Activated CD4-positive, alpha-beta T cell treated with anti-CD3 and anti-CD28 coated beads, Interleukin-2, Interleukin-6, amounts not matched to agents 100 ng/mL and 50 ng/mL, durations not matched to agents 16 hours and 8 hours (primary cell): ENCODE measurements around the gene SERPINB12.

Experiments used
- DNase-seq: peaks from one replicate; pipeline ENCODE4 v3.0.0-alpha.2; 2020

The SERPINB12 gene

GRCh38 chr18:63603772-63604171 is 61.6 kb downstream of the SERPINB12 start:
- peak; percentile 9 for DNase-seq

- no peak for DNase-seq
These were observed 62.8 kb downstream of the SERPINB12 start for GRCh38 chr18:63604791-63605567.

- no peak for DNase-seq
These were observed 64.4 kb downstream of the SERPINB12 start for GRCh38 chr18:63606526-63606925.

GRCh38 chr18:63613420-63613819 is 71.3 kb downstream of the SERPINB12 start:
- DNase-seq = no peak

DNA sequence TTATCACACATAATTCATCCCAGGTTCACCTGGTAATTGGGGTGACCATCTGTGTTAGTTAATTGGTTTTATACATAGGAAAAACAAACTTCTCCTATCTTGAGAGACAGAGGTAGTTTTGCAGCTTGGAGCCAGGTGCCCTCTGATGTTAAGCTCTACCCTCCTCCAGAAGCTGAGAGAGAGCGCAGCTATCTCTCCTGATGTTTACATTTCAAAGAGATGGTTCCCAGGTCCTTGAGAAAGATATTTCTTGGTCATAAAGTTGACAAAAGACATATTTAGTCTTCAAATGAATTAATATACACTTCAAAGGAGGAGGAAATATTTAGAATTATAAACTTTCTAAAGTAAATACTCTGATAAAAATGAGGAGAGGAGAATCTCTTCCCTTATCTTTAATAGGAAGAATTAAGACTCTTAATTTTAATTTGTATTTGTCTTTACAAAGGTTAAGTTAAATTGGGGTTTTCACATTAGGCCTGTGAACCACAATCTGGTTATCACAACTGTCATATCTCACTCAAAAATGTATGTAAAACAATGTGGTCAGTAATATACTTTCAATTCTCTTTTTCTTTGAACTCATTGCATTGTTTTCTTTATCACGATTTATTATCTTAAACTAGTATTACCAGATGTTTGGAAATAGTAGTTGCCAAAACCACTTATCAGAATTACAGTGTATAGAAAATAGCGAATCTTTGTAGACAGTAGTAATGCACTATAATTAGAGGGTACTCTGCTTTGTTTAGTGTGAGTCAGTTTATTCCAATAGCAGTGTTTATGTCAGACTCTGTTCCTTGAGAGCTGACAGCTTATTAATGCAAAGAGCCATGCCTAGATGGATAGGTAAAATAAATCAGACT is 75.1 kb downstream of the SERPINB12 start:
- no peak for DNase-seq

GRCh38 chr18:63617915-63618234 is 75.7 kb downstream of the SERPINB12 start:
- no peak for DNase-seq
